Subcutaneous abdominal adipose tissue (tissue), 5 donors: ENCODE data around the gene CTDSPL.
"Not testable (repeated sequence)": the region's sequence is repeated elsewhere in the genome, so short reads cannot be mapped to it uniquely, and the experiment has no call there.

Source experiments
- H3K27ac ChIP-seq: one replicate; pipeline ENCODE4 v1.7.0; 2013; ENCODE audit warnings: low read depth, mild to moderate bottlenecking, inconsistent platforms, low read length, moderate library complexity
- H3K27me3 ChIP-seq, 5 donors: one replicate each; pipeline ENCODE4 v1.7.0; 2013; ENCODE audit warnings: low read length in 5 of 5, inconsistent platforms in 1 of 5; ENCODE audit not compliant: control insufficient read depth in 5 of 5, insufficient read depth in 4 of 5
- H3K36me3 ChIP-seq, 5 donors: one replicate each; pipeline ENCODE4 v1.7.0; 2013; ENCODE audit warnings: low read length in 5 of 5; ENCODE audit not compliant: control insufficient read depth in 5 of 5, insufficient read depth in 5 of 5
- H3K4me1 ChIP-seq, 5 donors: one replicate each; pipeline ENCODE4 v1.7.0; 2013; ENCODE audit warnings: low read length in 5 of 5, mild to moderate bottlenecking in 3 of 5, moderate library complexity in 1 of 5; ENCODE audit not compliant: control insufficient read depth in 5 of 5, insufficient read depth in 5 of 5
- H3K4me3 ChIP-seq, 5 donors: one replicate each; pipeline ENCODE4 v1.7.0; 2013; ENCODE audit warnings: low read length in 5 of 5, low read depth in 1 of 5
- H3K9ac ChIP-seq, 5 donors: one replicate each; pipeline ENCODE4 v1.7.0; 2013; ENCODE audit warnings: low read length in 5 of 5, mild to moderate bottlenecking in 4 of 5, moderate library complexity in 3 of 5
- H3K9me3 ChIP-seq, 5 donors: one replicate each; pipeline ENCODE4 v1.7.0; 2013; ENCODE audit warnings: low read length in 5 of 5; ENCODE audit not compliant: control insufficient read depth in 5 of 5
- donor health status: healthy.
- donor health status: healthy.
- donor health status: healthy.
- donor health status: healthy.
- donor health status: healthy.

Gene CTDSPL

GRCh38 chr3:38029400-38030125 lies 167.9 kb downstream of the CTDSPL start, which contains the start of gene PLCD1:
TSS of gene PLCD1 (minus strand) at chr3:38029642. CDS start at chr3:38029539, 103 bp downstream.
- Histone ChIP-seq H3K4me3 (peak within 1 kb of the TSS; percentile 64 to 77 (median 75)), H3K27ac (peak within 1 kb of the TSS; percentile 75), H3K27me3 (no peaks in the 10 kb centered on the region), H3K36me3 (no peaks in the 10 kb centered on the region), H3K9ac (peak within 1 kb of the TSS in 4 of 5 donors; percentile 46 to 87 (median 73)), H3K9me3 (no peaks in the 10 kb centered on the region), H3K4me1 (peaks cover 0 to 42% (median 29%) of the 10 kb centered on the region in 5 donors)

- no peaks in the 10 kb centered on the region for H3K9me3 ChIP-seq
- peak overlapping the region in 4 of 5 donors; percentile 46 to 87 (median 73) for H3K9ac ChIP-seq
- H3K27me3 ChIP-seq: no peaks in the 10 kb centered on the region
- H3K4me1 ChIP-seq: peaks cover 0 to 37% (median 26%) of the 10 kb centered on the region in 5 donors
- no peaks in the 10 kb centered on the region for H3K36me3 ChIP-seq
- peak overlapping the region; percentile 64 to 77 (median 75) for H3K4me3 ChIP-seq
- peak overlapping the region; percentile 75 for H3K27ac ChIP-seq
Measured at GRCh38 chr3:38030126-38031021, 168.7 kb downstream of the CTDSPL start.

GRCh38 chr3:38031022-38031994 lies 169.6 kb downstream of the CTDSPL start:
- H3K9me3 ChIP-seq: no peaks in the 10 kb centered on the region
- no peak overlapping the region for H3K4me3 ChIP-seq
- H3K4me1 ChIP-seq: peaks cover 0 to 31% (median 21%) of the 10 kb centered on the region in 5 donors
- no peaks in the 10 kb centered on the region for H3K36me3 ChIP-seq
- no peaks in the 10 kb centered on the region for H3K27me3 ChIP-seq
- no peak overlapping the region for H3K9ac ChIP-seq
- peak overlapping the region; percentile 75 for H3K27ac ChIP-seq

- H3K36me3 ChIP-seq: no peaks in the 10 kb centered on the region
- no peak overlapping the region for H3K9ac ChIP-seq
- no peak overlapping the region for H3K4me3 ChIP-seq
- H3K27ac ChIP-seq: no peak overlapping the region
- H3K4me1 ChIP-seq: peaks cover 0 to 31% (median 21%) of the 10 kb centered on the region in 5 donors
- H3K9me3 ChIP-seq: no peaks in the 10 kb centered on the region
- no peaks in the 10 kb centered on the region for H3K27me3 ChIP-seq
Measured at GRCh38 chr3:38032328-38032865, 170.7 kb downstream of the CTDSPL start.

GRCh38 chr3:38033586-38033985 lies 171.9 kb downstream of the CTDSPL start:
- H3K9ac ChIP-seq, H3K4me3 ChIP-seq, H3K27me3 ChIP-seq, H3K27ac ChIP-seq, H3K9me3 ChIP-seq, H3K36me3 ChIP-seq: not testable (repeated sequence)
- peaks cover 0 to 22% (median 17%) of the 10 kb centered on the region in 5 donors for H3K4me1 ChIP-seq
